ENCODE data around the gene HMCN1. TPM values are rescaled to one million over a fixed set of nuclear protein-coding genes. Genes with fewer than 3 reads are reported as not detected.

HMCN1 gene
- total RNA-seq, 1 donor from 2014 or later, result 8.9 TPM

DNA sequence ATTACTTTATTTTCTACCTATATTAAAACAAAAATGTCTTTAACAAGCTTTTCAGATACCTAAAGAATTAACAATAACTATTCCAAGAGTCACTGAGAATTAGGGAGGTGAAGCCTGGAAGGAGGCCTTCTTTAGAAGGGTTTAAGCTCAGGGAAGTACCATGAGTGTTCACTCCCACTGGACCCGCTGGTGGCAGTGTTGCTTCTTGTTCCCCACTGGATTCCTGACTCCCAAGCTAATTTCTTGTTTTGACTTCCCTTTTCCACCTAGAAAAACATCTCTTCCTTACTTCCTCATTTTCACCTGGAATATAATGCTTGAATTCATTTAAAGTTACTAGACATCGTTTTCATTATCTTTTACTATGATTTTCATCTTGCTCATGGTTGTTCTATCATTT, 264.2 kb downstream of the HMCN1 start:
- Histone ChIP-seq H3K27me3 (ENCODE audit: low read depth) (no peaks in the 10 kb centered on the region), H3K4me3 (no peak overlapping the region), H3K9me3 (replicated peaks) (no peaks in the 10 kb centered on the region), H3K27ac (replicated peaks) (no peak overlapping the region), H3K4me1 (no peaks in the 10 kb centered on the region), H3K36me3 (no peaks in the 10 kb centered on the region)
- TF ChIP-seq, protein P1, sequence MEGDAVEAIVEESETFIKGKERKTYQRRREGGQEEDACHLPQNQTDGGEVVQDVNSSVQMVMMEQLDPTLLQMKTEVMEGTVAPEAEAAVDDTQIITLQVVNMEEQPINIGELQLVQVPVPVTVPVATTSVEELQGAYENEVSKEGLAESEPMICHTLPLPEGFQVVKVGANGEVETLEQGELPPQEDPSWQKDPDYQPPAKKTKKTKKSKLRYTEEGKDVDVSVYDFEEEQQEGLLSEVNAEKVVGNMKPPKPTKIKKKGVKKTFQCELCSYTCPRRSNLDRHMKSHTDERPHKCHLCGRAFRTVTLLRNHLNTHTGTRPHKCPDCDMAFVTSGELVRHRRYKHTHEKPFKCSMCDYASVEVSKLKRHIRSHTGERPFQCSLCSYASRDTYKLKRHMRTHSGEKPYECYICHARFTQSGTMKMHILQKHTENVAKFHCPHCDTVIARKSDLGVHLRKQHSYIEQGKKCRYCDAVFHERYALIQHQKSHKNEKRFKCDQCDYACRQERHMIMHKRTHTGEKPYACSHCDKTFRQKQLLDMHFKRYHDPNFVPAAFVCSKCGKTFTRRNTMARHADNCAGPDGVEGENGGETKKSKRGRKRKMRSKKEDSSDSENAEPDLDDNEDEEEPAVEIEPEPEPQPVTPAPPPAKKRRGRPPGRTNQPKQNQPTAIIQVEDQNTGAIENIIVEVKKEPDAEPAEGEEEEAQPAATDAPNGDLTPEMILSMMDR (IDR thresholded peaks at IDR 0.05; ENCODE audit: borderline replicate concordance), result no peak
- DNase-seq, result no peak
- intact Hi-C loops (cut with micrococcal nuclease), result no loop called here

DNA sequence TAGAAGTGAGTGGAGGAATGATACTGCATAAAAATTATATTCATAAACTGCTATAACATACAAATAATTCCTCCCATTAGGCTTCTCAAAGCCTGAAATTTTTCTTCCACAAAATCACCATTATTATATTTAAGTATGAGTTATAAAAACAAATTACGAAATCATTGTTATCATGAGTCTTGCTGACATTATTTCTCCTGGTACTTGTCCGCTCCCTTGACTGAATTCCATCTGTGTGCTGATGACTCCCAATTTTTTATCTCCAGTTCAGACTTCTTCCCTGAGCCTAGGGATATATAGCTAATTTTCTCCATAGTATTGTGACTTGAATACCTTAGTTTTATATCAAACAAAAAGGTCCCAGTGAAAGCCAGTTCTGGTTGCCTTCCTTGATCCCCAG, 268.2 kb downstream of the HMCN1 start:
- Histone ChIP-seq H3K27me3 (ENCODE audit: low read depth) (no peaks in the 10 kb centered on the region), H3K27ac (replicated peaks) (peak overlapping the region; percentile 3), H3K9me3 (replicated peaks) (no peaks in the 10 kb centered on the region), H3K4me3 (no peak overlapping the region), H3K4me1 (no peaks in the 10 kb centered on the region), H3K36me3 (no peaks in the 10 kb centered on the region)
- no peak for DNase-seq
- TF ChIP-seq, protein P1 (IDR thresholded peaks at IDR 0.05; ENCODE audit: borderline replicate concordance), result no peak
- intact Hi-C loops (cut with micrococcal nuclease), result no loop called here

DNA sequence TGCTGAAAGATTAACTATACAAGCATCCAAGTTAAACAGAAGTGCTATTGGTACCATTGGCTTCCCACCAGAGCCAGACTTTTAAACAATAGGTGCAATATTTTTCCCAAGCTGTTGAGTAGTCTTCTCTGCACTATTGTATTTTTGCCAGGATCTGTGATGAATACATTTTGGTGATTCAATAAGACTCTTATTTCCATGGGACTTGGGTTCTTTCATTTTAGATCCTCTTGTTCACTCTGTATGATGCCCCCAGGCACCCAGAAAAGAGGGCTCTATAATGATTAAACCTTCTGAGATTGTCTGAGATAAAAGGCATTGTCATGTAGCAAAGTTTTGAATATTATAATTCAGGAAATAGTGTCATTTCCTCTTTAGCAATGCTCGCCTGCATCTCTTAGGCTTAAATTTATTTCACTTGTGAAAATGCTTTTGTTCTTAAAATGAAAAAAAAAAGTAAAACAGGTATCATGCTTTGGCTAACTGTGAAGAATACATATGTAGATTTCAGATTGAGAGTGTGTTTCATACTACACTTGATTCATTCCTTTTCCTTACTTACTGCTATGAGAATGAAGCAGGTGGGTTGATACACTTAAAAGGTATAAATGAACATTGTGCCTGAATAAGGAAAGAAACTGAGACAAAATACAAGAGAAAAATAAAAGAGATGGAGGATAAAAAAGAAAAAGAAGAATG, 275.0 kb downstream of the HMCN1 start:
- Histone ChIP-seq H3K27ac (replicated peaks) (peak overlapping the region; percentile 65), H3K4me3 (no peak overlapping the region), H3K27me3 (ENCODE audit: low read depth) (no peaks in the 10 kb centered on the region), H3K9me3 (replicated peaks) (no peaks in the 10 kb centered on the region), H3K4me1 (peaks cover 8% of the 10 kb centered on the region), H3K36me3 (no peaks in the 10 kb centered on the region)
- DNase-seq, result no peak
- TF ChIP-seq, protein P1 (IDR thresholded peaks at IDR 0.05; ENCODE audit: borderline replicate concordance), result no peak
- intact Hi-C loops (cut with micrococcal nuclease), result no loop called here

DNA sequence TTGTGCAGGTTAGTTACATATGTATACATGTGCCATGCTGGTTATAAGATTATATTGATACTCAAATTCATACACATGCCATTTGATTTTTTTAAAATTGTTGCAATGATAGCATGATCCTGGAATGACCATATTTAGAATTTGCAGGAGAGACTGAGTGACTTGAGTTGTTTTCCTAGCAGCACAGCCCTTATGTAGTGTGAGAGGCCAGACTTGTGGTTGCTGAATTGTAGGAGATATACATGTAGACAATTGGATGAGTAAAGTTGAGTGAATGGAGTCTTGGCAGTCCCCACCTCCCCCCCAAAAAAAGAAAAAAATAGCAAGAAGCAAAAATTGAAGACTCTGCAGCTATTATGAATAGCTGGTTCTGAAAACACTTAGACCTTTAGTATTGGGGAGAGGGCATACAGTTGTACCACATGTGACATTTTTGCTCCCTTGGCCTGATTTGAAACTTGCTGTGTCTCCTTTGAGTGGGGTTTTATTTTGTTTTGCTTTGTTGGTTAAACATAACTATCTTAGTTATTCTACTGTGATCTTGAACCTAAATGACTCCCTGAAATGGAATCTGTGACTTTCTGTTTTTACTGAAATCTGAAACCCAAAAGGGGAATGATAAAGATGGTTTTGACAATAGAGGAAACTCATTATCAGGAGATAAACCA, 280.3 kb downstream of the HMCN1 start:
- intact Hi-C loops (cut with micrococcal nuclease), result no loop called here

DNA sequence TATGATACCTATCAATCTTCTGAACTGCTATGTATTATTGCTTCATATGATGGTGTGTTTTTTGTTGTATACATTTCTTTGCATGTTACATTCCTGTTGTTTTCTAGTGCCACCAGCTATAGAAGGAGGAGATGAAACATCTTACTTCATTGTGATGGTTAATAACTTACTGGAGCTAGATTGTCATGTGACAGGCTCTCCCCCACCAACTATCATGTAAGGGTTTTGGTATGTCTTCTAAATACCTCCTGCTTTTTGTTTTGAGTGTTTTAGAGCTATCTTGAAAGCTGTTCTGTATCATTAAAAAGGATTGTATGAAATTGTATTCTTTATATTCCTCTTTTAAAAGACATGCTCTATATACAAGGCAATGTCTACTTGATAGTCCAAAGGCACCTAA, 282.7 kb downstream of the HMCN1 start:
- no peaks in the 10 kb centered on the region for H3K36me3 ChIP-seq

More for the DNA sequence above, 280.3 kb downstream of the HMCN1 start:
- Histone ChIP-seq H3K27ac (replicated peaks) (no peak overlapping the region), H3K27me3 (ENCODE audit: low read depth) (no peaks in the 10 kb centered on the region), H3K36me3 (no peaks in the 10 kb centered on the region), H3K4me3 (no peak overlapping the region), H3K4me1 (peaks cover 9% of the 10 kb centered on the region), H3K9me3 (replicated peaks) (no peaks in the 10 kb centered on the region)
- no peak for DNase-seq
- TF ChIP-seq, protein P1 (IDR thresholded peaks at IDR 0.05; ENCODE audit: borderline replicate concordance), result no peak

More for the DNA sequence above, 282.7 kb downstream of the HMCN1 start:
- no peak for DNase-seq
- no peak overlapping the region for H3K27ac ChIP-seq (replicated peaks)
- H3K27me3 ChIP-seq (ENCODE audit: low read depth), result no peaks in the 10 kb centered on the region
- no peak overlapping the region for H3K4me3 ChIP-seq
- TF ChIP-seq, protein P1 (IDR thresholded peaks at IDR 0.05; ENCODE audit: borderline replicate concordance), result no peak
- intact Hi-C loops (cut with micrococcal nuclease), result no loop called here
- peaks cover 5% of the 10 kb centered on the region for H3K4me1 ChIP-seq
- H3K9me3 ChIP-seq (replicated peaks), result no peaks in the 10 kb centered on the region
